GM12872 (cell line): Measurements from ENCODE around the gene ESR2.

Experiments
- TF ChIP-seq, protein P1 (sequence below): IDR thresholded peaks from 3 replicates; pipeline ENCODE4 v1.5.1; 2011; ENCODE audit warnings: low read depth, mild to moderate bottlenecking, low read length, moderate library complexity; ENCODE audit not compliant: insufficient read depth

ESR2 gene

GRCh38 chr14:64293976-64294671 is at the start of gene ESR2:
Gene ESR2, minus strand, starts transcription at chr14:64294371. Its CDS starts 11,386 bp downstream, at chr14:64282985.
- TF ChIP-seq, protein P1, sequence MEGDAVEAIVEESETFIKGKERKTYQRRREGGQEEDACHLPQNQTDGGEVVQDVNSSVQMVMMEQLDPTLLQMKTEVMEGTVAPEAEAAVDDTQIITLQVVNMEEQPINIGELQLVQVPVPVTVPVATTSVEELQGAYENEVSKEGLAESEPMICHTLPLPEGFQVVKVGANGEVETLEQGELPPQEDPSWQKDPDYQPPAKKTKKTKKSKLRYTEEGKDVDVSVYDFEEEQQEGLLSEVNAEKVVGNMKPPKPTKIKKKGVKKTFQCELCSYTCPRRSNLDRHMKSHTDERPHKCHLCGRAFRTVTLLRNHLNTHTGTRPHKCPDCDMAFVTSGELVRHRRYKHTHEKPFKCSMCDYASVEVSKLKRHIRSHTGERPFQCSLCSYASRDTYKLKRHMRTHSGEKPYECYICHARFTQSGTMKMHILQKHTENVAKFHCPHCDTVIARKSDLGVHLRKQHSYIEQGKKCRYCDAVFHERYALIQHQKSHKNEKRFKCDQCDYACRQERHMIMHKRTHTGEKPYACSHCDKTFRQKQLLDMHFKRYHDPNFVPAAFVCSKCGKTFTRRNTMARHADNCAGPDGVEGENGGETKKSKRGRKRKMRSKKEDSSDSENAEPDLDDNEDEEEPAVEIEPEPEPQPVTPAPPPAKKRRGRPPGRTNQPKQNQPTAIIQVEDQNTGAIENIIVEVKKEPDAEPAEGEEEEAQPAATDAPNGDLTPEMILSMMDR, result peak; percentile 30; the same call in 1 of the 3 replicates

DNA sequence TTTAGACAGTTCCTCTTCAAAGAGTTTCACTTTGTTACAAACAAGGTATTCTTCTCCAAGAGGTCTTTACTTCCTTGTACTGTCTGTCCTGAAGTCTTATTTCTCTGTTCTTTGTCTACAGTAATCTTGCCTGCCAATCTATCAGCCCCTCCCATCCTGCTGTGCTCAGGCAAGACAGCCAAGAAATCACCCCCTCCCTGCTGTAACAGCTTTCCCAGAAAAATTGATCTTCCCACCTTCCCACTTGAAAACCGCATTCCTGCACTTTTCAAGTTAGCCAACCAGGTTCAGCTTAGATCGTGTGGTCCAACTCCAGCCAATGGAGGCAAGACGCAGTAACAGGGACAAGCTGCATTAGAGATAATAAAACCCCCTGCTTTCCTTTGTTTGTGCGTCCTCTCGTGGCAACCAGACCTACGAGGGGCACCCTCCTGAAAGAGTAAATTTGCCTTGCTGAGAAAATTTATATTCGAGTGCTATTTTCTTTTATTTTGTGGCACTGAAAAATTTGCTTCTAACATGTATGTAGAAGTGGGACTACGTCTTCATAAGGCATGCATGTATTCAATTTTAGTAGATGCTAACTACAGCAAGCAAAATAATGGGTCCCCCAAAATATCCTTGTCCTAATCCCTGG is 46.5 kb upstream of the ESR2 start:
- TF ChIP-seq, protein P1, result no peak

- TF ChIP-seq, protein P1, result no peak
Observed at GRCh38 chr14:64338616-64339316, 44.6 kb upstream of the ESR2 start.

DNA sequence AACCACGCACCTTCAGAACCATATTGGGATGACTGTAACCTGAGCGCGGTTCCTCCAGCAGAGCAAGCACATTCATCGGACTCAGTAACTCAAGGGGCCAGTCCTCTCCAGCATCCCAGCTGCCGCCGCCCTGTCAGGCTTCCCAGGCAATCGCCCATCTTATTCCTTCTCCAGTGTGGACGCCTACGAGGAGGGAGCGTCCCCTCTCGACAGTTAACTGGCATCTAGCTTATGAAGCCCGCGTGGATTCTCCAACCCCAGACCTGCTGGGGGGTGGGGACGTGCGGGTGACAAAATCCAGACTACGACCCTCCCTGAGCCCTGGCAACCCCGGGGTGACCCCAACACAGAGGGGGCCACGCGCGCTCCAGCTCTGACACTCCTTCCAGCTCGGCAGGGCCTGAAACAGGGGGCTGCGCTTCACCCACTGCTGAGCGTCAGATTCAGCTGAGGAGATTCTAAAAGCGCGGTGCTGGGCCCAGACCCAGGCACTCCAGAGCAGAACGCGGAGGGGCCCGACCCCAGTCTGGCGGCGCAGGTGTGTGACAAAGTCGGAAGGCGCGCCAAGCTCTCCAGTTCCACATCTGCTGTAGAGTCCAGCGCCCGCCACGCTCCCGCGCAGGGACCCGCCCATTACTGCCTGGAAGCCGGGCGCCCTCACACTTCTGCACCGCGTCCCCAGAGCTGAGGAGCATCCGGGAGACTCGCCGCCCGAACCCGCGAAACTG is 43.9 kb upstream of the ESR2 start:
- TF ChIP-seq, protein P1, result peak; percentile 13; the same call in 1 of the 3 replicates

DNA sequence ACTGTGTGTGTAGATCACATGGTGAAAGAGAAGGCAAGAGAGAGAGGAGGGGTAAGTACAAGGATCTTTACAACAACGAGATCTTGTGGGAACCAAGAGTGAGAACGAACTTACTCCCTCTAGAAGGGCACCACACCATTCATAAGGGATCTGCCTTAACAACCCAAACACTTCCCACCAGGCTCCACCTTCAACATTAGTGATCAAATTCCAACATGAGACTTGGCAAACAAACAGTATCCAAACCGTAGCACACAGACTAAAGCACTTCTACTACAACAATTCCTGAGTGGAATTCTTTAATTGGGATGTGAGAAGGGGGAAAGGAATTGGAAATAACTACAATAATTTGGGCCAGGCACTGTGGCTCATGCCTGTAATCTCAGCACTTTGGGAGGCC is 35.0 kb upstream of the ESR2 start:
- TF ChIP-seq, protein P1, result no peak

DNA sequence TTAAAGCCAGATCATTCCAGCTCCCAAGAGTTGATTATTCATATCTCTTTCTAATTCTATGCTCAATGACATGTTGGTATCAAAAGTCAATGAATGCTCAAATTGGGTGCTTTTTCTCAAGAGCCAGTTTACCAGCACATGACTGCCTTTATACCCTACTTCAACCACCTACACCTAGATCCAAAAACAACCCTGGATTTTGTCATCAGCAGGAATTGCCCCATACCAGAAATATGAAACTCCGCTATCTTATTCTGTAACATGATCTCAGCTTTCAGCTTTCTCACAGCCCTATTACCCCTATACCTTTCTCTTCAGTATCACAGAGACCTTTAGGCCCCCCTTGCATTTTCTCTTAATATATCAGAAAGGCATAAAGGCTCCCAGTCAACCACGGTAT is 32.3 kb upstream of the ESR2 start:
- TF ChIP-seq, protein P1, result no peak

- TF ChIP-seq, protein P1, result no peak
Observed at GRCh38 chr14:64324895-64325294, 30.7 kb upstream of the ESR2 start.
